ENCODE data around the gene PBX1.

Gene PBX1

DNA sequence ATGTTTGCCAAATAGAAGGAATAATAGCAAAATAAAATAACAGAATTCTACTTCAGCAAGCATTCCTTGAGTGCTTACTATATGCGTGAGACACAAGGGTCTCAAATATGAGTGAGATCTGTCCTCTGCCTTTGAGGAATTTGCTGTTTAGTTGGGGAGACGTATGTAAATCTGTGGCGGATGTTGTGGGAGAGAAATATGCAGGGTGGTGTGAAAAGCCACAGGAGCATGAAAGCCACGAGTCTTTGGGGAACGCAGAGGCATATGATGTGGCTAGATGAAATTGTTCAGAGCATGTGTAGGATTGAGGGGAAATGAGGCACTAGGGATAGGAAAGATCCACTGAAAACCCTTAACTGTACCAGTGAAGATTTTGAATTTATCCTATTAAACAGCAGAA is 244.4 kb downstream of the PBX1 start:
- DNase-seq (ENCODE audit: extremely low read depth, low read depth): no peak
- no peak for TF ChIP-seq CTCF (IDR thresholded peaks at IDR 0.05; ENCODE audit: low read depth, low read length)

GRCh38 chr1:164804366-164804765 is 245.4 kb downstream of the PBX1 start:
- no peak for DNase-seq (ENCODE audit: extremely low read depth, low read depth)

DNA sequence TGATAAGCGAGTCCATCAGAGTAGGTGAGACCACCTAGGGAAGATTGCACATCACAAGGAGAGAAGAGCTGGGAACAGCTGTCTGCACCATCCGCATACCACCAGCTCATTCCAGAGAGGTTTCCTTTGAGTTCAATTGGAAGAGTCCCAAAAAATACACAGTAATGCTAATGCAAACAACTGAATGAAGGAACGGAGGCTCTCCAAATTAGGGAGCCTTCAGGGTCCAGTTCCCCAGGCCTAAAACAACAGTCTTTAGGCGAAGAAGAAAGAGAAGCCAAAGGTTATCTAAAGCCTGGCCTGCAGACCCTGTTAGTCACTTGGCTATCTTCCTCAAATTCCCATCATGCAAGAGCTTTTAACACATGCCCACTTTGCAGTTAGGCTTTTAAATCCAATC is 246.4 kb downstream of the PBX1 start:
- no peak for TF ChIP-seq CTCF (IDR thresholded peaks at IDR 0.05; ENCODE audit: low read depth, low read length)
- DNase-seq (ENCODE audit: extremely low read depth, low read depth): no peak

More at GRCh38 chr1:164804366-164804765, 245.4 kb downstream of the PBX1 start:
- no peak for TF ChIP-seq CTCF (IDR thresholded peaks at IDR 0.05; ENCODE audit: low read depth, low read length)

DNA sequence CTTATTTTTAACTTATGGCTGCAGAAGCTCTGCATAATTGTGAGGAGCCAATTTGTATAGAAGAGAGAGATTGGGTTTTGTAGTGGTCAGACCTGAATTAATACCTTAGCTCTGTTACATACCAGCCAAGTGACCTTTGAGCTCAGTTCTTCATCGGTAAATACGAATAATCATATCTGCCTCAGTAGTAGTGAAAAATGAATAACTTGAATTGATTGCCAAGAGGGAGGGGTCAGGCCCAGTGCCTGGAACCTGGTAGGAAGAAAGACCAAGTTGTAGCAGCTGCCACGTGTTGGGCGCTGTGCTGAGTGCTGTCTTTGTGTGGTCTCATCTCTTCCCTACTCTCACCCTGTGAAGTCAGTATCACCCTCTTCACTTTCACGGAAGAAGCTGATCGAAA is 247.5 kb downstream of the PBX1 start:
- no peak for TF ChIP-seq CTCF (IDR thresholded peaks at IDR 0.05; ENCODE audit: low read depth, low read length)
- no peak for DNase-seq (ENCODE audit: extremely low read depth, low read depth)

DNA sequence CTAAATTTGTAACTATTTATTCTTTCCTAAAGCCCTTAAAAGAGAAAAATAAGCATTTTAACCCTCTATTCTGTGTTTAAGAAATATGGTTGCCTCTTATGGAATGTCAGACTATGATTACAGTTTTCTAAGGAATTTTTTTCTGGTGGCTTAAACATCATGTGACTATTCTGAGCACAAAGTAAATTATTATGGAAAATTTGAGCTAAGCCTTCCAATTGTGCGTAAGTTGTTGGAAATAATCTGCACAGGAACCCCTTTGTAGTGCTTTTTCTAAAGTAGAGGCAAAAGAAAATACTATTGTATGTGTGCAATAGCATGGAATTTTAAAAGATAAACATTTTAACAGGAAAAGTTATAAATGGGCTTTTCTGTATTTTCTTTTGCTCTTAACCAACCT is 254.8 kb downstream of the PBX1 start:
- no peak for DNase-seq (ENCODE audit: extremely low read depth, low read depth)
- no peak for TF ChIP-seq CTCF (IDR thresholded peaks at IDR 0.05; ENCODE audit: low read depth, low read length)

- TF ChIP-seq CTCF (IDR thresholded peaks at IDR 0.05; ENCODE audit: low read depth, low read length): no peak
- no peak for DNase-seq (ENCODE audit: extremely low read depth, low read depth)
These were observed 262.7 kb downstream of the PBX1 start for GRCh38 chr1:164821648-164822047.

DNA sequence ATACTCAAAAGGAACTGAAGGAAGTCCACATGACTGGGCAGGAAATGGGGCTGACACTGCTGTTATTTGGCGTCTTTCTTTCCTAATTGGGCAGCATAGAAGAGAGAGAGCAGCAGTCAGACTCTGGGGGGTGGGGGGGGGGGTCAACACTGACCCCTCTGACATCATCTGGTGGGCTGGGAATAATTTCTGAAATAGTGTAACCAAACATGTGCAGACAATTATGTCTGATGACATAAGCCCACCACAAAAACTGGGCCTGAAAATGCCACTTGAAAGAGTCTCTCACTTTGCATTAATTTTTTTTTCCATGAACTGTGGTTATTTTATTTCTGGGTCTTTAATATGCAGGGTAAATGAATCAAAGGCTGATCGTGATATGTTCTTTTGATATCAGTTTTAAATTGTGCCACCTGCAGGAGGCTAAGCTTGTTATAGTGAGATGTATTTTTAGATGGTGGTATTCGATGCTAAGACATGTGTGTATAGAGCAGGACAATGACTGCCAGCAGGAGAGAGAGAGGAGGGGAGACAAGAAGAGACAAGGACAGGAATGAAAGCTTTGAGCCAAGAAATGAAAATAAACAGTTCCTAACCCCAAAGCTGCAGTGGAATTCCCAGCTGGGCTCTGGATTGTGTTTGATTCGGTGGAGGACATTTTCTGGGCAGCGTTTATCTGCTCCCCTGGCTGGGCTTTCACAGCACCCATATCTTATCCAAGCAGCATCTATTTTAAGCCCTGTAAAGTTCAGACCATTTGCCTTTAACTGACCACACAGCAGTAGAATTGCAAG is 264.7 kb downstream of the PBX1 start:
- DNase-seq (ENCODE audit: extremely low read depth, low read depth): peak; percentile 28
- no peak; the same call in 1 of the 2 replicates for TF ChIP-seq CTCF (IDR thresholded peaks at IDR 0.05; ENCODE audit: low read depth, low read length)

All from AG09319 (cell line).